DMS 273 treated with DMSO at 0.1 percent for 48 hours (cell line): ENCODE results near the gene TIAM2.
"Not testable (repeated sequence)": the region's sequence is repeated elsewhere in the genome, so short reads cannot be mapped to it uniquely, and the experiment has no call there.

ENCODE experiments used
- DNase-seq: peaks from one replicate; lab custom pipeline; 2025; lab: John Stamatoyannopoulos, UW

TIAM2 gene

GRCh38 chr6:154995254-154996015 lies at the start of gene TIAM2:
TIAM2 (plus strand) TSS chr6:154995315; CDS start chr6:155129224, 133,909 bp downstream.
- DNase-seq, result no peak

GRCh38 chr6:154950979-154951344 lies 44.2 kb upstream of the TIAM2 start:
- no peak for DNase-seq

GRCh38 chr6:154951345-154952200 lies 43.5 kb upstream of the TIAM2 start:
- no peak for DNase-seq

- no peak for DNase-seq
Measured at GRCh38 chr6:154953644-154954043, 41.5 kb upstream of the TIAM2 start.

- DNase-seq, result no peak
Measured at GRCh38 chr6:154954347-154954746, 40.8 kb upstream of the TIAM2 start.

- no peak for DNase-seq
Measured at GRCh38 chr6:154956771-154957522, 38.2 kb upstream of the TIAM2 start.

GRCh38 chr6:154958469-154958868 lies 36.6 kb upstream of the TIAM2 start:
- no peak for DNase-seq

GRCh38 chr6:154960299-154960843 lies 34.7 kb upstream of the TIAM2 start:
- no peak for DNase-seq

GRCh38 chr6:154960854-154961530 lies 34.1 kb upstream of the TIAM2 start:
- DNase-seq, result no peak

- no peak for DNase-seq
Measured at GRCh38 chr6:154962753-154963152, 32.4 kb upstream of the TIAM2 start.

GRCh38 chr6:154966065-154966770 lies 28.9 kb upstream of the TIAM2 start:
- not testable (repeated sequence) for DNase-seq

GRCh38 chr6:154969796-154970195 lies 25.3 kb upstream of the TIAM2 start:
- DNase-seq, result no peak

- no peak for DNase-seq
Measured at GRCh38 chr6:154974485-154975149, 20.5 kb upstream of the TIAM2 start.

- no peak for DNase-seq
Measured at GRCh38 chr6:154977588-154977987, 17.5 kb upstream of the TIAM2 start.

- DNase-seq, result no peak
Measured at GRCh38 chr6:154980273-154981078, 14.6 kb upstream of the TIAM2 start.

GRCh38 chr6:154981079-154981870 lies 13.8 kb upstream of the TIAM2 start:
- DNase-seq, result no peak

GRCh38 chr6:154984146-154984545 lies 11.0 kb upstream of the TIAM2 start:
- DNase-seq, result no peak

- no peak for DNase-seq
Measured at GRCh38 chr6:154986787-154987235, 8.3 kb upstream of the TIAM2 start.

GRCh38 chr6:154989448-154989847 lies 5.7 kb upstream of the TIAM2 start:
- DNase-seq, result no peak
